SK-N-DZ (cell line): ENCODE results near the gene BTBD2.

Experiments
- DNase-seq: peaks from one replicate; pipeline ENCODE4 v3.0.0-alpha.2; 2015; ENCODE audit warnings: low spot score

BTBD2 gene

DNA sequence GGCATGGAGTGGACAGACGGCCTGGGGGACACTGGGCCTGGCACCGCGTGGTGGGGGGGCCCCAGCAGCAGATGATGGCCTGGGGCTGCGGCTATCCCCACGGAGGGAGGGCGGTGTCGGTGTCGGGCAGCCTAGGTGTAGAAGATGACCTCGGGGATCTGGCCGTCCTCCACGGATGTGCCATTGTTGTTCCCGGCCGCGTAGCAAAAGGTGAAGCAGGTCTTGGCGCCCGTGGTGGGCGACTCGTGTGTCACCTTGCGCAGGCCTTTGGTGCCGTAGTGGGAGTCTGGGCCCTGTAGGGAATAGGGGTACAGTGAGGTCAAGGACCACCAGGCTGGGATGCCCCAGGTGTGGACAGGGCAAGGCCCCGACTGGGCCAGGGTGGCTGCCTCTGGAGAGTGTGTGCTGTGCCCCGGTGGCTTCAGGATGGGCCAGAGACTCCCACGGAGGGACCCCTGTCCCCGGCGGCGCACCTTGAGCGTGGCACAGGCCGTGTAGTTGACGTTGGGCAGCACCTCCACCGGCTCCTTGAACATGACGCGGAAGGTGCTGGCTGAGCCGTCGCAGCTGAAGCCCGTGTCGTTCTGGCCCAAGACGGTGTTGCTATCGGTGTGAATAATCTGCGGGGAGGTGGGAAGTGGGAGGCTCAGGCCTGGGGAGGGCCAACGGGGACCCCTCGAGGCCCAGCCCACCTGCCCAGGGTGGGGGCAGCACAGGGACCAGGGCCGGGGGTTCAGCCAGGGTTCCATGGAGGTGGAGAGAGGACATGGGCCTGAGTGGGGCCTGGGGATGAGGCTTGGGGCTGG, 29.0 kb downstream of the BTBD2 start:
- no peak for DNase-seq

DNA sequence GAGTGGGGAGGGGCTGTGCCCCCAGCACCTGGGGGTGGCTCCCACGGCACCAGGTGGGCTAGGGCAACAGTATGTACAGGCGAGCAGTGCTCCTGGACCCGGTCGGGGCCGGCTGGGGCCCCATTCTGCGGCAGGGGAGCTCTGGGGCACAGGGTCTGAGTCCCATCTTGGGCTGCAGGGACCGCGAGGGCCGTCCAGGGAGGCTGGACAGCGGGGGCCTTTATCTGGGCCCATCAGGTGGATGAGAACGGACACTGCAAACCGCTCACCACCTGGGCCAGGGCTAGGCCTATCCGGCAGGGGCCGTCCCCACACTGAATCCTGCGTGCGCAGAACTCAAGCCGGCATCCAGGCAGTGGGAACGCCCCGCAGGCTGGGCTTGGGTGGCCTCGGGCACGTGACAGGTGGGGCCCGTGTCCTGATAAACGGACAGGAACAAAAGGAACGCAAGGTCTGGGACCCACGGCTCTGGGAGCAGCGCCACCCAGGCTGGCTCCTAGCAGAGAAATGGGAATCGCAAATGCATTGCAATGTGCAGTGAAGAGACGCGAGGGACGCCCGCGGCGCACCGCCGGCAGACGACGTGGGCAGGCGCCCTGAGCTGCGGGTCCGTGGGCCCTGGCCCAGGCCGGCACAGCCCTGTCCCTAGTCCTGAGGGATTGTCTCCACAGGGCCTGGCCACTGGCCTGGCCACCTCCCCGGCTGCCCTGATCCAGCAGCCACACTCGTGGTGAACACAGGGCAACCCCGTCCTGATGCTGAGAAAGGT, 29.7 kb downstream of the BTBD2 start:
- DNase-seq: no peak

DNA sequence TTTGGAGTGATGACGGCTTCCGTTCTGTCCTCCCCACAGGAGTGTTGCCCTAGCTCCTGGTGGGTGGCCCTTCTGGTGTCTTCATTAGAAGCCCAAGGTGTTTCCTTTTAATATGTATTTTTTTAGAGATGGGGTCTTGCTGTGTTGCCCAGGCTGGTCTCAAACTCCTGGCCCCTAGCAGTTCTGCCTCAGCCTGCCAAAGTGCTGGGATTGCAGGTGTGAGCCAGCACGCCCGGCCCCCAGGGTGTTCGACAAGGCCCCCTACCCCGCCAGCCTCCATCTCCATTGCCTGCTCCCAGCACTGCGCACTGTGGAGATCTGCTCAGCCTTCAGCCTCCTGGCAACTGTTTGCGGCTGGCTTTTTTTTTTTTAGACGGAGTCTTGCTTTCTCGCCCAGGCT, 31.2 kb downstream of the BTBD2 start:
- no peak for DNase-seq

DNA sequence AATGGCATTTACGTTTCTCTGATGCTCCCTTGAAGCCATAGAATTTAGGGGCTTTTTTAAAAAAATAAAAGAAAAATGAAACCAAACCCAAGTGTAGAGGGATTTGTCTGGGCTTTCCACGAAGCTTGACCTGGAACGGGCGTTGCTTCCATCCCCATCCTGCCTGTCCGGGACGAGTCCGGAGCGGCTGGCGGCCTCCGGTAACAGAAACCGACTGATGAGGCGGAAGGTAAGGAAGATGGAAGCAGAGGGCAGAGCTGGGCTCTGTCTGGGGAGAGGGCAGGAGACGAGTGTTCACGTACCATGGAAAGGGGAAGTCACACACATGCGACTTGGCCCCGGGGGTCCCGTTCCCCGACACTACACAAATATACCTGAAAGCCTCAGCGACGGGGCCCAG, 34.3 kb downstream of the BTBD2 start:
- no peak for DNase-seq

DNA sequence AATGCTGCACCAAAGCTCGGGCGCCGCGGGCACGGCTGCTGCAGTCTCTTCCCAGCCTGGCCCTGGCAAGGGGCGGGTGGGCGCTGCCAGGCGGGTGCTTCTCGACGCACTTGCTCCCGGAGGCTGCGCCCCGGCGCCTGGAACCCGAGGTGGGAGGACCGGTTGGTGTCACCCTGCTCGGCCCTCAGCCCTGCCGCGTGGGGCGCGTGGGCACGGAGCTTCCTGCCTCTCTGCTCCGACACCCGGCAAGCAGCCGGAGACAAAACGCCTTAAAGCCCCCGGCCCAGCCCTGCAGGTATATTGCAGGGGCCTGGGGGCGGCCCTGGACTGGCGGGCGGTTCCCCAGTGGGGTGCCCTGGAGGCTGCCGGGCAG, 34.7 kb downstream of the BTBD2 start:
- DNase-seq: no peak

DNA sequence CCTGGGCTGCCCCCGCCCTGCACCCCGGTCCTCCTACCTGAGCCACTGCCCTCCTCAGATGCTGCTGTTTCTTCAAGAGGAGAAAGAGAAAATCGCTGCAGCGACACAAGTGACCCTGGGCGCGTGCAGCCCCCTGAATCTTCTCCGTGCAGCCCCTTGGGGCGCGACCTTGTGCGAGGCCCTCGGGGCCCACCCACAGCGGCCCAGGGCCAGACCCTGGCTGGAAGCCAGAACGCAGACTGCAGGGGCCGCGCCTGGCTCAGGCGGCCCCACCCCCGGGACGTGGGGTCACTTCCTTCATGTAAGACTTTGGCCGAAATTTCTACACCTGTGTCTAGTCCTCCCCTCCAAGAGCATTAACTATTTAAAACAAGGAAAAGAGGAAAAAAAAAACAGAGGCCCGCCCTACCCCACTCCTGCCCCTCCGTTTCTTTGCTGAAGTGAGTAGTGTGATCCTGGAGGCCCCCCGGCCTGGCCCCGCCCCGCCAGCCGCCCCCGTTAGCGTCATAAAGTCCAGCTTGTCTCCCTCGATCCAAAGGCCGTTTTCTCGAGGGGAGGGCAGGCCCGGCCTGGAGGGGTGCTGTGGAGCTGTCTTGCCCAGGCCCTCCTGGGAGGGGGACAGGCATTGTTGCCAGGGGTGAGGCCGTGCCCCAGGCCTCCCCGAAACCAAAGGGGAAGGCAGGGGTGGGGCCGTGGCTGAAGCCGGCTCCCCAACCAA, 35.3 kb downstream of the BTBD2 start:
- DNase-seq: no peak

DNA sequence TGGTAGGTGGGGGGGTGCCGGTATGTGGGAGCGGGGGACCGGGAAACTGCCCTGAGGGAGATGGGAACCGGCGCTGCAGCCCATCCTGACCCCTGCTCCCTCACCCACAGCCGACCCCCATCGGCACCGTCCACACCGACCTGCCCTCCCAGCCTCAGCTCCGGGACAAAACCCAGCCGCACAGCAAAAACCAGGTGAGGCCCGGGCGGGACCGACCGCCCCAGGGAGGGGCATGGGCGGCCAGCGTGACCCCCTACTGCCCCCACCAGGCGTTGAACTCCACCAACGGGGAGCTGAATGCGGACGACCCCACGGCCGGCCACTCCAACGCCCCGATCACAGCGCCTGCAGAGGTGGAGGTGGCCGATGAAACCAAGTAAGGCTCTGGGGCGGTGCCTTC, 35.9 kb downstream of the BTBD2 start:
- DNase-seq: no peak

DNA sequence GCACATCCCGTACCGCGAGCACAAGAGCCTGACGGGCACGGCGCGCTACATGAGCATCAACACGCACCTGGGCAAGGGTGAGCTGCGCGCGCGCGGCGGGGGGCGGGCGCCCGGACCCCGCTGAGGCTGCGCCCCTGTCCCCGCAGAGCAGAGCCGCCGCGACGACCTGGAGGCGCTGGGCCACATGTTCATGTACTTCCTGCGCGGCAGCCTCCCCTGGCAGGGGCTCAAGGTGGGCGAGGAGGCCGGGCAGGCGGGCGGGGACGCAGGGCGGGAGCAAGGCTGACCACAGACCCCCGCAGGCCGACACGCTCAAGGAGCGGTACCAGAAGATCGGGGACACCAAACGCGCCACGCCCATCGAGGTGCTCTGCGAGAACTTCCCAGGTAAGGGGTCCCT, 36.5 kb downstream of the BTBD2 start:
- no peak for DNase-seq

DNA sequence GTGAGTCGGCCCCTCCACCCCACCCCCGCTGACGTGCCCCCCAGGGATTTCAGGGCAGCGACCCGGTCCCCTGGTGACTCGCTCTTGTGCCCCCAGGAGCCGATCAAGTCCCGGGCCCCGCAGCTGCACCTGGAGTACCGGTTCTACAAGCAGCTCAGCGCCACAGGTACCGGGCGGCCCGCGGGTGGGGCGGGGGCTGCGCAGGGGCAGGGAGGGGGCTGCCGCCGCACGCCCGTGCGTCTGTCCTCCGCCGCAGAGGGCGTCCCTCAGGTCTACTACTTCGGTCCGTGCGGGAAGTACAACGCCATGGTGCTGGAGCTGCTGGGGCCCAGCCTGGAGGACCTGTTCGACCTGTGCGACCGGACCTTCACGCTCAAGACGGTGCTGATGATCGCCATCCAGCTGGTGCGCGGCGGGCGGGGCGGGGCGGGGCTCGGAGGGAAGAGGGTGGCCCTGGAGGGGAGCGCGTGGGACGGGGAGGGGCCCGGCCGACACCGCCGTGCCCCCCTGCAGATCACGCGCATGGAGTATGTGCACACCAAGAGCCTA, 37.1 kb downstream of the BTBD2 start:
- DNase-seq: no peak

DNA sequence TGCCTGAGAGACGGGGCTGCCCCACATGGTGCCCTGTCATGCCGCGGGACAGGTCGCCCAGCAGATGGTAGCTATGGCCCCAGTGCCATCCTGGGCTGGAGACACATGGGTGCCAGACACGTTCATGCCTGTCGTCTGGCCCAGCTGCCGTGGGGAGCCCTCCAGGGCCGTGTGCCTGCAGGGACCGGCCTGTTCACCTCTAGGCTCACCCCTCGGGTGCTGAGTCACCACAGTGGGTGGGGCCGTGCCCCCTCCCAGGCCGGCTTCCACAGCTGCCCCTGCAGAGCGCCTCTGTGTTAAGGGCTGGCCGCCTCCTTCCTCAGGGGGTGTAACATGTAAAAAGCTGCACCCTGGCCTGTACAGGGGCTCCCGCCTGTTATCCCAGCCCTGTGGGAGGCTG, 38.4 kb downstream of the BTBD2 start:
- no peak for DNase-seq

DNA sequence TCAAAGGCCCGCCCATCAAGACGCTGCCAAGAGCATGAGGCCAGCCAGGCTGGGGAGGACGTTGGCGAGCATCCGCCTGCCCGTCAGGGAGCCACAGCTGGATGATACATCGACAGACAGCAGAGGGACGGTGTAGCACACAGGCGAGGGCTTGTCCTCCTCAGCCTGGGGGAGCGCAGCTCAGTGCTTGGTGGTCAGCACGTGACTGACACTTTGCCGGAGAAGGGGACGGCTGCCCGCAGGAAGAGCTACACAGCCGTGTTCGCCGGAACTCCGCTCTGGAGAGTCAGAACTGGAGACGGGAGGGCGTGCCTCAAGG, 40.4 kb downstream of the BTBD2 start:
- no peak for DNase-seq

DNA sequence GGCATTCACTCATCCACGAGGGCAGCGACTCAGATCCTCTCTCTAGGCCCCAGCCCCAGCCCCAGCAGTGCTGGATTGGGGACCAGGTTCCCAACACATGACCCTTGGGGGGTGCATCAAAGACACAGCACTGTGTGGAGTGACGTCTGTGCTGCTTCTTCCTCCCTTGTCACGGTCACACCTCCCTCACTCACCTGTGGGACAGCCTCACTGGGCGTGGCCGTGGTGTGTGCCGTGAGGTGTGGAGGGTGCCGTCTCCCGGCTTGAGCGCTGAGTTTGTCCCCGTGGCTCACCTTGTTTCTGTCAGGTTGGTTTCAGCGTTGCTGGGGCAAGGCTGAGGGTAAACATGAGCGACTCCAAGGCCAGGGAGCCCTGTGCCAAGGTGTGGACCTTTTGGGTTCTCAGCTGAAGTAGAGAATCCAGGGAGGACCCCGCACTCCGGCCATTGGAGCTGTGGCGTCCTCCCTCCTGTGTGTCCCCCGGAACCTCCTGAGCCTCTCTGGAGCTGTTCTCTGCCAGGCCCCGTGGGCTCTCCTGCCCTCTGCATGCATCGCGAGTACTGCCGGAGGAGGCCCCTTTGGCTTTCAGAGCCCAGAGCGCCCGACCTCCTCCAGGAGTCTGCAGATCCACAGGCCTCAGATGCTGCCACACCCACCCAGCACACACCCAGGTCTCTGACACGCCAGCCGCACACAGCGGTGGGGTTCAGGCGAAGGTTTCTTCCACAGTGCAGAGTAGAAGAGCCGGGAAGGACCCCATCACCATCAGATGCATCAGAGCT, 40.9 kb downstream of the BTBD2 start:
- no peak for DNase-seq

DNA sequence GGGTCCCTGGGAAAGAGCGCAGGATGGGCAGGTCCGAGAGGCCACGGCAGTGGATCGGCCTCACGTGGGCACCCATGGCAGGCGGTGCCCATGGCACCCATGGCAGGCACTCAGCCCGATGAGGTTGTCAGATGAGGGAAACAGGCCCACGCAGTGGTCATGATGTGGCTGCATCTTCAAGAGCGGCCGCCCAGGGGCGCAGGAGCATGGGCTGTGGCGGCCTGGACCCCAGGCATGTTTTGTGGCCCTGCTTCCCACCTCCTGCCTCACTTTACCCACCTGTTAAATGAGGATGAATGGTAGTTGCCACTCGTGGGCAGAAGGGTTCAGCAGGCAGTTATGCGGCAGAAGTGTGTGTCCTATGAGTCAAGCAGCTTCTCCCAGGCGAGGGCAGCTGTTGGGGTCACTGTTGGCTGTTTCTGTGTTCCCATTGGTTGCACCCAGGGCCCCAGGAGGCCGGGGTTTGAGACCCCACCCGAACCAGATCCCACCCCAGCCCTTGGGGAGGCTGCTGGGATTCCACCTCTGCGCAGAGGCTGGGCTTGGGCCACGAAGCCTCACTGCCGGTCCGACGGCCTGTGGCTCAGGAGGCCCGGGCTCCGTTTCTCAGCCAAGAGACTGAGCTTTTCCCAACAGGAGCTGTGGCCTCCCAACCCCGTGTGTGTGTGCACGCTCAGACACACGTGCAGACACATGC, 44.6 kb downstream of the BTBD2 start:
- DNase-seq: no peak

DNA sequence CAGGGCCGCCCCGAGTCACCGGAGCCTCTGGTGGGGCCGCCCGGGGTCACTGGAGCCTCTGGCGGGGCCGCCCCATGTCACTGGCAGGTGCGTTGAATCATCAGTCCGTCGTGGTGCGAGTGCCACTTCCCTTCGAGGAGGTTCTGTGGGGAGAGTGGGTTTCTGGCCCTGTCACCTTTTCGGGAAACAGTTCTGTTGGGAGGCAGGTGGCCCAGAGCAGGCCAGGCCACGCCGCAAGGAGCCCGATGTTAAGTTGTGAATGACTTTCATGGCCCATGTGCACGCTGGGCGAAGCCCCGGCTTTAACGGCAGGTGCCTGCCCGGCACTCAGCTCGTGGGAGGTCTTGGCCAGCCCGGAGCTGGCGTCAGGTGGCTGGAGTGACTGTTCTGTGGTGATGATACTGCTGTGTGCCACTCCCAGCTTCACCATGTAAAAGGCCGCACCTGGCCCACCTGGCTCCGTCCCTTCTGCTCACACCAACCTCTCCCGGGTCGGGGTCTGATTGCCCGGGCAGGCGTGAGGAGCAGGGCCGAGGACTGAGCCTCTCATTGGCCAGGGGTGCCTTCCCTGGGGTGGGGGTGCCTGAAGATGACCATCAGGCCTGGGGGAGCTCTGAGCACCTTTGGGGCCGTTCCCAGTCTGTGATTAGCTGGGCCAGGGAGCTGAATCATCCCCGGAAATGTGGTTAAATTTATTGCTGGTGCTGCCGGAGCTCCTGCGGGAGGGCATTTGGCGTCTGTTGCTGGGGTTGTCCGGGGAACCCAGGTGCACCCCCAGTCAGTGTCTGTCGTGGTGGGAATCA, 45.3 kb downstream of the BTBD2 start:
- no peak for DNase-seq

DNA sequence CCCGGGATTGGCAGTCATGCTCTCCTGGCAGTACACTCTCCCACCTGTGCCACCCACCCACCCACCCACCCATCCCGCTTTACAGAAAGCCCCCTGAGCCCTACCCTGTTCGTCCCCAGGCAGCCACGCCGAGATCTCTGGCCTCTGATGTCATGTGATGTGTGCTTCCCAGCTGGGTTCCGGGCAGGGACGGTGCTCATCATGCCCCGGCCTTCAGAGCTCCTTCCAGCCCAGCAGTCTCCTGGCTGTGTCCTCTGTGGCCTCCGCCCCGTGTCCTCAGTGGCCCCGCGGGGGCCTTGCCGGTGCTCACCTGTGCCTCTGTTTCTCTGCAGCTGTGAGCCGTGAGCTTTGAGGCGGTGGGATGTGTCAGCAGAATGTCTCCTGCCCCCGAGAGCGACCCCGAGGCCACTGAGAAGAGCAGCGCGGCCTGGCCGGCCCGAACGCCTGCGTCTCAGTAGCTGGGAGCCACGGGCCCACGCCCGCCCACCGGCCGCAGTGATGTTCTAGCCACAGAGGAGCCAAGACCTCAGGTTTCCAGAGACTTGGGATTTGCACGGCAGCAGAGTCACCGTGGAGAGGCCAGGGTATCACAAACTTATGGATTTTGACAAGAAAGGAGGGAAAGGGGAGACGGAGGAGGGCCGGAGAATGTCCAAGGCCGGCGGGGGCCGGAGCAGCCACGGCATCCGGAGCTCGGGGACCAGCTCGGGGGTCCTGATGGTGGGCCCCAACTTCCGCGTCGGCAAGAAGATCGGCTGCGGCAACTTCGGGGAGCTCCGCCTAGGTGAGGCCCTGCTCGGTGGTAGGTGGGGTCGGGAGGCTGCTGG, 46.1 kb downstream of the BTBD2 start:
- no peak for DNase-seq

DNA sequence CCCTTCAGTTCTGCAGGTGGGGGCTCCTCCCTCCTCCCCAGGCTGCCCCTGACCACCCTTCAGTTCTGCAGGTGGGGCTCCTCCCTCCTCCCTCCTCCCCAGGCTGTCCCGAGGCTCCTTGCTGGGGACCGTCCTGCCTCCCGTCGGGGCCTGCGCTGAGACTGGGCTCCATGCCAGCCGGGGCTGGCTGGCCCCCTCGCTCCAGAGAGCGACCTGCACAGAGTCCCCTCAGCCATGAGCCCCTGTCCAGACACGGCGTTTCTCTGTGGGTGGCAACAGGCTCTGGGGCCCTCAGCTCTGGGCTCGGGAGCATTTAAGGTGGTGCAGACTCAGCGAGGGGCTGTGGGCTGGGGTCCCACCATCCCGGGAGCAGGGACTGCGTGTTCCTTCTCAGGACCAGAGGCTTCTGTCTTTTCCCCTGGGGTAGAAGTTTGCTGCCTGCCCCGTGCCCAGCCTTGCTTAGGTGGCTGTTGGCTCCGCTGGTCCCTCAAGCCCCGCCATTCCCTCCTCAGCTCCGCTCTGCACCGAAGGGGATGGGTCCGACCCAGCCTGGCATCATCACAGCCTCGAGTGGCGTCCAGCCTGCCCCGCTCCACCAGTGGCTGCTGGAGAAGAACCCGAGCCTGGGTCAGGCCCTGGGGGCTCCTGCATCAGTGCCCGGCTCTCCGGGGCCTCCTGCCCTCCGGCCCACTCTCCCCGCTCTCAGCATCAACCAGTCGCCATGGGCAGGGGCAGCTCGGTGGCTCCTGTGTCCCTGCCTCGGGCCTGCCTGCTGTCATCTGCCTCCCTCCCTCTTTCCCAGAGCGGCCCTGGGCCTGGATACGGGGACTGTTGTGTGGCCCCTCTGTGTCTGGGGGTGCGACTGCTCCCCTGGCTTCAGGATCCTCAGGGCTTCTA, 47.0 kb downstream of the BTBD2 start:
- DNase-seq: no peak

DNA sequence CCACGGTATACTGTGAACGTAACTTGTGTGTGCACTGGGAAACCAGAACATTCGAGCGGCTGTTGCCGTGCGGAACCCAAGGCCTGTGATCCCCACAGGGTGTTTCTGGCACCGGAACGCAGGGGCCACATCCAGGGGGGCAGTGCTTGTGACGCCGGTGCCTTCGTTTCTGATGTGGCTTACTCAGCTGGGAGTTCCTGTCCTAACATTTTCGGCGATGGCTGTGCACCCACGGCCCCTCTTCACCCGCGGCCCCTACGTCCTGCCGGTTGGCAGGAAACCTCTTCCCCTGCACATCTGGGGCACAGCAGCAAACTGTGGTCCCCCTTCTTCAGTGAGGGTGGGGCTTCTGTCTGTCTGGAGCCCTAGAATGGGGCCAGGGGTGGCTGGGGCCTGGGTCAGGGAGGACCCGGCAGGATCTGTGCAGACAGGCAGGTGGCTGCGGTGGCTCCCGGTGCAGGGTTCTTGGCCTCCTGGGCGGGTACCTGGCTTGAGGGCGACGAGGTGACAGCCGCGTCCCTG, 48.4 kb downstream of the BTBD2 start:
- DNase-seq: no peak

DNA sequence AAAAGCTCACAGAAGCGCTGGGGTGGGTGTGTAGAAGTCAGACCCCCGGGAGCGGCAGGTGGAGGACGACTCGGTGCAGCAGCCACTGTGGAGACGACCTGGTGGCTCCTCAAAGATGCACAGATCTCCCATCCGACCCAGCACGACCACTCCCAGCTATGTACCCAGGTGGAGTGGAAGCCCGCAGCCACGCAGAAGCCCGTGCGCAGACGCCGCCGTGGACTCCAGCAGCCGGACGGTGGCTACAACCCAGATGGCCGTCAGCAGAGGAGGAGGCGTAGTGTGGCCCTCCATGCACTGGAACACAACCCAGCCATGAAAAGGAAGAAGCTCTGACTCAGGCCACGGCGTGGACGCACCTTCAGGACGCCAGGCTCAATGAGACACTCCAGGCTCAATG, 52.8 kb downstream of the BTBD2 start:
- DNase-seq: no peak
